ENCODE results near the gene CPZ. TPM values are rescaled to one million over a fixed set of nuclear protein-coding genes. Genes with fewer than 3 reads are reported as not detected.

CPZ gene
- total RNA-seq, 1 experiment from 2014 or later, result 37.3 TPM

GRCh38 chr4:8600686-8601085, 8.1 kb downstream of the CPZ start:
- H3K27ac ChIP-seq (ENCODE audit: insufficient read length, low read depth, low read length), result no peak overlapping the region
- no peak overlapping the region for H4K91ac ChIP-seq (ENCODE audit: insufficient read length, low read depth, low read length)
- WGBS (ENCODE audit: extremely low coverage, insufficient read length, low lambda C conversion rate), result no CpG with 5 or more reads among the region's 12 CpGs
- H3K4ac ChIP-seq (ENCODE audit: low read depth, low read length), result no peak overlapping the region
- no peaks in the 10 kb centered on the region for H3K9me3 Mint-ChIP-seq
- no peak overlapping the region for H3K56ac ChIP-seq (ENCODE audit: insufficient read length, low read depth, low read length)
- no peaks in the 10 kb centered on the region for H3K79me1 ChIP-seq (ENCODE audit: insufficient read depth, low read depth, low read length, poor library complexity, severe bottlenecking)
- no peak overlapping the region for H3K23ac ChIP-seq (ENCODE audit: insufficient read length, low read depth, low read length)
- no peaks in the 10 kb centered on the region for H4K20me1 ChIP-seq (ENCODE audit: control insufficient read depth, insufficient read depth, insufficient read length)
- peaks cover 0 to 64% (median 37%) of the 10 kb centered on the region in 3 experiments; a peak in 5 of 7 replicates for H3K36me3 Mint-ChIP-seq (ENCODE audit: insufficient read depth in 1 of 3, low read depth in 3 of 3)
- no peaks in the 10 kb centered on the region for H3K23me2 ChIP-seq (ENCODE audit: insufficient read length, low read depth, low read length, poor library complexity, severe bottlenecking)
- no peak overlapping the region for H3K18ac ChIP-seq (ENCODE audit: insufficient read length, low read depth, low read length)
- no peak overlapping the region for H3K4me2 ChIP-seq (ENCODE audit: insufficient read depth, insufficient read length, low read length)
- H3K4me1 ChIP-seq (ENCODE audit: insufficient read depth, low read length), result no peaks in the 10 kb centered on the region
- no peaks in the 10 kb centered on the region for H3K9me3 ChIP-seq (ENCODE audit: control insufficient read depth, low read depth, low read length)
- no peak overlapping the region for H4K5ac ChIP-seq (ENCODE audit: insufficient read length, low read depth, low read length)
- no peak overlapping the region for H2BK5ac ChIP-seq (ENCODE audit: insufficient read length, low read length)
- H3K27me3 ChIP-seq (ENCODE audit: insufficient read depth, low read length), result no peaks in the 10 kb centered on the region
- no peak overlapping the region for H2BK12ac ChIP-seq (ENCODE audit: insufficient read length, low read depth, low read length)
- no peak for TF ChIP-seq CTCF (conservative IDR thresholded peaks at IDR 0.05)
- no peak overlapping the region for H2BK120ac ChIP-seq (ENCODE audit: low read depth, low read length, poor library complexity, severe bottlenecking)
- H2BK20ac ChIP-seq (ENCODE audit: low read depth, low read length, poor library complexity, severe bottlenecking), result no peak overlapping the region
- H3K4me3 Mint-ChIP-seq, result no peak overlapping the region
- H3T11ph ChIP-seq (ENCODE audit: low read length), result no peak overlapping the region
- H3K9ac ChIP-seq (ENCODE audit: extremely low read depth, insufficient read length, low read length), result no peak overlapping the region
- no peaks in the 10 kb centered on the region for H3K27me3 Mint-ChIP-seq (ENCODE audit: low read depth)
- no peak overlapping the region for H2AK5ac ChIP-seq (ENCODE audit: insufficient read length, low read length)
- no peak overlapping the region for H2BK15ac ChIP-seq (ENCODE audit: low read depth, low read length)
- no peak overlapping the region for H3K14ac ChIP-seq (ENCODE audit: insufficient read depth, low read length)
- no peak for DNase-seq
- H3K79me2 ChIP-seq (ENCODE audit: insufficient read depth, low read length), result no peaks in the 10 kb centered on the region
- no peak overlapping the region for H4K8ac ChIP-seq (replicated peaks; ENCODE audit: insufficient read length, low read depth, low read length)
- H2AFZ ChIP-seq (ENCODE audit: low read length), result no peak overlapping the region
- H3K27ac Mint-ChIP-seq, result no peak overlapping the region
- H3K4me1 Mint-ChIP-seq, result peaks cover 0 to under 1% of the 10 kb centered on the region in 2 experiments; a peak in 1 of 4 replicates
